ENCODE data around the gene IQSEC1. TPM values are rescaled to one million over a fixed set of nuclear protein-coding genes. Genes with fewer than 3 reads are reported as not detected.
A peak's percentile ranks its signal among the peaks of the same experiment; 100 is the strongest.

IQSEC1 gene
- total RNA-seq, 1 donor from 2014 or later: 60.2 TPM

DNA sequence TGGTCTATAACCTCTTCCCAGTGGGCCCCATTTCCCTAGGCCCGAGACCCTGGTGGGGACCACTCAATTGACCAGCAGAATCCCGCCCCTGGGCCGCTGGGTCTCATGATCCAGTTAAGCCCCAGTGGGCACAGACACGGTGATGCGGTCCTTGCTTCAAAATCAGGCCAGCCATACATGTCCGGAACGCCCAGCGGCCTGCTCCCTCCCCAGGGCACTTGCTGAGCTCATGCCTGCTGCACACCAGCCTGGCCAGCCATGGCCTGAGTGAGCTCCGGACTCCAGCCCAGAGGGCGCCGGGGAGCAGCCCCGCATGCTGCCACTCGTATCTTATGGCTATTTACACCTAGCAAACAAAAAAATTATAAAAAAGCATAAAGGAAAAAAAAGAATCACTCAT lies 34.4 kb upstream of the IQSEC1 start:
- no peak for DNase-seq

- DNase-seq: no peak
Observed at GRCh38 chr3:13106308-13107001, 33.2 kb upstream of the IQSEC1 start.

- no peak for DNase-seq
Observed at GRCh38 chr3:13105896-13106250, 32.6 kb upstream of the IQSEC1 start.

DNA sequence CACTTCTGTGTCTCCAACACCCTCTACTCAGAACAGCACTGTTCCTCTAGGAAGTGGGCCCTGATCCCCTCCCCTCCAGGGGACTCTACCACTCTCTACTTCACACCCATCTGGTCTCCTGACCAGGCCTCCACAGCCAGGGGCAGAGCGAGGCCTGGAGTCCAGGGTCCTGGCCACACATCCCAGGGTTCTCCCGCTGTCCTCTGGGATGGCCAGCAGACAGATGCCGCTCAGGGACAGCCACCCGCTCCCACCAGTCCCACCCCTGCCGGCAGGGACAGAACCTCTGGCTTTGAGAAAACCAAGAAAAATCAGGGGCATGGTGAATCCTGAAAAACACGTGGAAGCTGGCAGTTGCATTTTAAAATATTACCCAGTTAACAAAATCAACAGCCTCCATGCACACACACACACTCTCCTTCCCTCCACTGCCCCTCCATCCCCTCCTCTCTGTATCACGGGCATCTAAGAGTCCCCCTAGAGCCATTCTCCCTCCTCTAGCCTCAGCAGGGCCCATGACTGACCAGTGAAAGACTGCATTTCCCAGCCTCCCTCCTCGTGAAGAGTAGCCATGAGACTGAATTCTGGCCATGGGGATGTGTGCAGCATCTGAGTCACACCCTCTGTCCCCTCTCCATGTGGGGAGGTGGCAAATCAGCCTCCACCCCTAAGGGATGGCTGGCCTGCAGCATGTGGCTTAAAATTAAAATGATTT lies 32.1 kb upstream of the IQSEC1 start:
- no peak for DNase-seq

DNA sequence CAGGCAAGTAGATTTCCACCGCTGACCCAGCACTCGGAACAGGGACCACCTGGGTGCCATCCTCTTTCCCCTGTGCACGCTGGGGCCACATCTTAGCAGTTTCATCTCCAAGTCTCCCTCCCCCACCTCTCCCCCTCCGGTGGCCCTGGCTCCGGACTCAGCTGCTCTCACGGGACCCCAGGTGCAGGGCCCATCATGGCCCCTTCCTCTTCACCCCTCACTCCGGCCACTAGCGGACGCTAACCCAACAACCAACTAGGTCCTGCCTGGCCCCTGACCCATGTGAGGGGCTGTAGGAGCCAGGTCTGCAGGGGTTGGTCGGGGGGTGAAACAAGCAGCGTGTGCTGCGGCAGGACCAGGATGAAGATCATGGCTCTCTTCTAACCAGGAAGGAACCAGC lies 31.3 kb upstream of the IQSEC1 start:
- DNase-seq: no peak

DNA sequence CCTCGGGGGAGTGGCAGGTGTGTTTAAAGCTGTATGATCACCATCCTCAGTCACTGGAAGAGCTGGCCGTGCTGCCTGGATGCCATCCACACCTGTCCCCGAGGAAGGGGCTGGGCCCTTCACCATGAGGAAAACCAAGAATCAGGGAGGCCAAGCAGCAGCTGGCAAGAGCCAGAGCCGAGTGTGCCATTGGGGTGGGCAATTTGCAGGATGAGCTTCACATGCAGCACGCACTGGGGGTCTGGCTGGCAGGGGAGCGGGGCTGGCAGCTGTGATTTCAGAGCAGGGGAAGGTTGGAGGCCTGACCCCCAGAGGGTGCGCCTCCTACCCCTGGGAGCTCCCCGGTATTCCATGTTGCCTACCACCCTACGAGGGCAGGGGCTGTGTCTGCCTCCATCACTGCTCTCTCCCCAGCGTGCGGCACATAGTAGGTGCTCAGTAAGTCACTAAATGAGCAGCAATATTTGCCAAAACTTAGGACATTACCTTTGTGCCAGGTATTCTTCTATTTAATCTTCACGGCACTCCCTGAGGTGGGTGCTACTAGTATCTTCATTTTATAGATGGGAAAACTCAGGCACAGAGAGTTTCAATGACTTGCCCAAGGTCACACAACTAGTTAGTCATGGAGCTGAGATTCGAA lies 30.3 kb upstream of the IQSEC1 start:
- no peak for DNase-seq

DNA sequence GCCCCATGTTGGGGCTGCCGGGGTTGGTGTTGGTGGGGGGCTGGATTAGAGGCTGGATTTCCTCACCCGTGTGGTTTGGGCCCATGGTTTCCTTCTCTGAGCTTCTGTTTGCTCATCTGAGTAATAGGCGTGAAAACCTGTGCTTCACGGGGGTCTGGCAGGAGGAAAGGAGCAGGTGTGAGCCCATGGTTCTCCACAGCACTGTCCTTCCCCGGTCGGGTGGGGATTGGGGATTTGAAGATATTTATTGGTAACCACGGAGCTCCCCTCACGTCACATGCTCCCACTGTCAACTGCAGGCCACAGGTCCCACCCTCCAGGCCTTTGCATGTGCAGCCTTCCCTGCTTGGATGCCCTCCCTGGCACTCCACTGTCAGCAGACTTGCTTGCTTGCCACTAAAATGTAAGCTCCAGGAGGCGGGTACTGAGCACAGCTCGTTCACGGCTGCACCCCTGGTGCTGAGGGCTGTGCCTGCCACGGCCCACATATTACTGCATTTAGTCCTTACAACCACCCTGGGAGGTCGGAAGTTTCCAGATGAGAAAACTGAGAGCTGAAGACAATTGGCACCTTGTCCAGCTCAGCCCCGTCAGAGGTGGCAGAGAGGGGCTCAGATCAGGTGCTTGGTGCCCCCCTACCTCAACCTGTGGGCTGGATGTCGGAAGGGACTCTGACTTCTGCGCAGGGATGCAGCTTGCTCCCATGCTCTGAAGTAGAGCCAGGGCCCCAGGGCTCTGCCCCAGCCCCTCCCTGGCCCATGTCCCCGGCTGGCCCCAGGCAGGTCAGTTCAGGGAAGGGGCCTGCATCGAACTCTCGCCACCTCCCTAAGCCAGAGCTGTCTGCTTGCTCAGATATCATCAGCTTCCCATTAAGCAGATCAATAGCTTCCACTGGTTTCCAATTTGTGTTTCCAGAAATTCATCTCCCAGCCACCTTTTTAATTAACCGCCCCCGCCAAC lies 29.4 kb upstream of the IQSEC1 start:
- DNase-seq: no peak

- no peak for DNase-seq
Observed at GRCh38 chr3:13099707-13100106, 26.5 kb upstream of the IQSEC1 start.

GRCh38 chr3:13098192-13098988 lies 25.2 kb upstream of the IQSEC1 start:
- no peak for DNase-seq

DNA sequence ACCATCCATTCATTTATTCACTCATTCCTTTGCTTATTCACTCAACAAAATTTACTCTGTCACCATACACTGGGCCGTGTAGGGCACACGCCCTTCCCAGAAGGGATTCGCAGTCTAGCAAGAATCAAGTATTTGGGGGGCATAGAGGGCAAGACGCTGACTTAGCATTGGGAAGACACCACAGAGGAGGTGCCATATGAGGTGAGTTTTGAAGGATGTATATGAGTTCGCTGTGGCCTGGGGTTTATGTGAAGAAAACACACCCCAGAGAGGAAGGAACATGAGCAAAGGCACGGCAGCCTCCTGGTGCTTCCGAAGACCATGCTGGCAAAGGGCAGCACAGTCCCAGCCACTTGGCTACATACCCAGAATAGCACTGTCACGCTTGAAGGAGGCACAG lies 23.1 kb upstream of the IQSEC1 start:
- no peak for DNase-seq

DNA sequence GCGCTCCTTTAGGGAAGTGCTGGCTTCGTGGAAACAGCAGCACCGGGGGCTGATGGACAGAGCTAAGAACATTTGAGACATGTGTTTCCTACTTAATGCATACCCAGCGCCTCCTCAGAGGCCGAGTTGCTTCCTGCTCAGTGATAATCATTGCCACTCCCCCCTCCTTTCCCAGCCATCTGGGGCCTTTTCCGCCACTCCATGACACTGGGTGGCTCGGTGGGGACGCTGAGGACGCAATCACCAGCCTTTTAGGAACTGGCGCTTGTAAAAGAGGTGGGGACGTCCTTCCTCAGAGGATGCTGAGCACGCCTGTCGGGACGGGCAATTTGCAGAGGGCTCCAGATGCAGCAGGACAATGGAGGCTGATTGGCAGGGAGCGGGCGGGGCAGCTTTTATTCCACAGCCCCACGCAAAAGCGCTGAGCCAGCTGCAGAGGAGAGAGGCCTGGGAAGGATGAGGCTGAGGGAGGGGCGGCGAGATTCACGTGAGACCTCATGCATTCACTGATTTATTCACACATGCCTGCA lies 22.2 kb upstream of the IQSEC1 start:
- no peak for DNase-seq

DNA sequence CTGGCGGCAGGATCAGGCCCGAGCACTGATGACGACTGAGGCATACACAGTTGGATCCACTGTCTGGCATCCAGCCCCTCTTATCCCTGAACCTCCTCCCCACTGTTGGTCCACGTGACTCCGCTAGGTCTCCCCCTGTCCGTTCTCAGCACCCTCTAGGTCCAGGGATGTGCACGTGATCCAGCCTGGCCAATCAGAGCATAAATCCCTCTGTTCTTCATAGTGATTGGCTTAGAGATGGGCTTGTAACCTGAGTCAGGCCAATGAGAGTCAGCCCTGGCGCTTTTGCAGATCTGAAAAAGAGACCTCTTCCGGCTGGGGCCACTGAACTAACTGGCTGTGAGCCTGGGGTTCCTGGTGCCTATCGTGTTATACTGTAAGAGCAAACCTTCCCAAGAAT lies 20.5 kb upstream of the IQSEC1 start:
- DNase-seq: no peak

GRCh38 chr3:13092621-13093617 lies 19.7 kb upstream of the IQSEC1 start:
- DNase-seq: peak; percentile 26

DNA sequence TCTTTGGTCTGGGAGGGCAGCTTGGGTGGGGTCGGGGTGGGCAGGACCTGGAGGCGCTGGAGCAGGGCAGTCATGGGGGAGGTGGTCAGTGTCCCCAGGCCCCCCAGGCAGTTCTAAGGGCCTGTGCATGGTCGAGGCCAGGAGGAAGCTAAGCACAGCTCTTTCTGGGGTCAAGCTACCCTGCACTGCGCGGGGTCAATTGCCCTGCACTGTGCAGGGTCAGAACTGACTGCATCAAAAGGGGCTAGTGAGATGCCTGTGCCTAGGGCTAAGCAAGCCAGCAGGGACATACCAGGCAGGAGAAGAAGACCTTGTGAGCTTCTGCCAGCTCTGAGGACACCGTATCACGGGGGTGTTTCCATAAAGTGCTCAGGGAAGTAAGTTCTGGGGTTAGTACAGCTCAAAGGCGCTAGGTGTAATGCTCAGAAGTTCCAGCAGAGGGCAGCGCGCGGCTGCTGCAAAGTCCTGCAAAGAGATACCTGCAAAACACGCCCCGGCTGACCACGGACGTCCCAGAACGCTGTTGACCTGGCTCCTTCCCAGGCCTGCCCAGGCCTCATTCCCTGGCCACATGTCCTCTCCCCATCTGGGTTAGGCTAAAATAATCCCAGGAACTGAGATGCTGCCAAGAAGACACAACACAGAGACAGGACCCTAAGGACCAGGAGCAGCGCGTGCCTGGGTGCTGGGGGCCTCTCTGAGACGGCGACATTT lies 18.8 kb upstream of the IQSEC1 start:
- DNase-seq: peak; percentile 86

GRCh38 chr3:13088028-13089006 lies 15.1 kb upstream of the IQSEC1 start:
- DNase-seq: no peak

GRCh38 chr3:13087320-13087990 lies 14.2 kb upstream of the IQSEC1 start:
- DNase-seq: no peak

DNA sequence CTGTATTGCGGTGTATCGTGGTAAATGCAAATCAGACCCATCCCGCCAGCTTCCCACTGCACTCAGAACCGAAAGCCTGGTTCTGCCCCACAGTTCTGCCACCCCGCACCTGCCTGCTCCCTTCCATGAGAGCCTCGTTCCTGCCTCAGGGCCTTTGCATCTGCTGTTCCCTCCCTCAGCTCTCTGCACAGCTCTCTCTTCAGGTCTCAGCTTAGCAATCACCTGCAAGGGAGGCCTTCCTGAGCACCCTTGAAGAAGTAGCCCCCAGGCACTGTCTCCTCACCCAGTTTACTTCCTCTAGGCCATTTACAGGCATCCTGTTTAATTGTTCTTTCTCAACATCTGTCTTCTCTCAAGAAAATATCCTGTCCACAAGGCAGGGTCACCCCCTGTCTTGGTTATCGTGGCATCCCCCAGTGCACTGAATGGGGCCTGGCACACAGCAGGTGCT lies 13.3 kb upstream of the IQSEC1 start:
- no peak for DNase-seq

DNA sequence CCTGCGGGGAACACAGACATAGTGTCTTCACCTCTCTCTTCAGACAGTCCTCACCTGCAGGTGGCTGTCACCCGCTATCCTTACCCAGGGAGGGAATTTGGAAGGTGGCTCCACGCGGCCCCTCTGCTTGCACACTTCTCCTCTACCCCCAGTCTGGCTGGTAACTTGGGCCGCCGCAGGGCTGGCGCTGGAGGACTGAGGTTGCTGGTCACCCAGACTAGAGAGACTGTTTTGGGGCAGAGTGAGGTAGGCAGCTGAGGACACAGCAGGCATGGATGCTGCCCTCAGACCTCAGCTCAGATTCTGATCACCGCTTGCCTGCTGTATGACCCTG lies 12.6 kb upstream of the IQSEC1 start:
- DNase-seq: no peak

Measured in tongue (tissue), 2 donors.